ENCODE results near the gene RFNG. TPM values are rescaled to one million over a fixed set of nuclear protein-coding genes. Genes with fewer than 3 reads are reported as not detected.

The RFNG gene
- total and polyA plus RNA-seq, 12 donors = 13.9 to 30.1 (median 20.3) TPM

DNA sequence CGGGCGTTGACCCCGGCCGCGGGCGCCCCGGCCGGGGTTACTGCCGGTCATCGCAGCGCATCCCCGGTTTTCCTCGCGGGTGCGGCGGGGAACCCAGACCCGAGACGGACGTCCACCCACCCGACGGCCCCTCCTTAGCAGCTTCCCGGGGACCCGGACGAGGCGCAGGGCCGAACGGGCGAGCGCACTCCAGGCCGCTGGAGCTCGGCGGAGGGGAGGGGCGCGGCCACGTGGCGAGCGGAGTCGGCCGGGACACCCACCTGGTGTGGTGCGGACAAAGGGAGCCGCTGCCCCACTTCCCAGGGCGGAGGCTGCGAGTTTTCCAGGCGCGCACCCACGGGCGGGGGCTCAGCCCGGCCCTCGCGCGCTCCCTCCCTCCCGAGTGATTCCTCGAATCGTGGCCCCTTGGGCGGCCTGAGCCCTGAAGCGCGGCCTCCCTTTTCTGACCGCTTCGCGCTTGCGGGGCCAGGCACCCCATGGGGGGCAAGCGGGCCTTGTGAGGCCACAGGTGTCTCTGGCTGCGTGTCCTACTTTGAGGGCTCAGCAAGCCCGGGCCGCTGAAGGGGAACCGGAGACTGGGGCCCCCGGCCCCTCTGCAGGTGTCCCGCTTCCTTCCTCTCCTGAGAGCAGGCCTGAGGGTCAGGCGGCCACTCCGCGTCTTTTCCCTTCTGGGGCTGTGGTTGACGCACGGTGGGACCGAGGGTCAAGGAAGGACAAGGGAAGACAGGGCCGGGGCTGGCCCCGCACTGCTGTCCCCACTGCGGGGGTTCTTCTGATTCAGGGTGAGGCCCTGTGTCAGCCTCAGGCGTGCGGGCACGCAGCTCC is 47.5 kb upstream of the RFNG start:
- Histone ChIP-seq H3K27ac (peak overlapping the region; percentile 89 to 100 (median 95)), H3K4me3 (peak overlapping the region; percentile 33 to 93 (median 86)), H3K36me3 (peaks cover 0 to 22% (median 6%) of the 10 kb centered on the region in 9 donors), H3K9me3 (no peaks in the 10 kb centered on the region), H3K27me3 (no peaks in the 10 kb centered on the region), H3K4me1 (peaks cover 13 to 53% (median 37%) of the 10 kb centered on the region in 9 donors)
- WGBS, 2 donors = 22 to 23% methylated on average over 68 to 80 of the region's 80 CpGs
- ATAC-seq (peak in 6 of 8 donors; percentile 1 to 4 (median 2)), DNase-seq (no peak)
- TF ChIP-seq, protein P1, sequence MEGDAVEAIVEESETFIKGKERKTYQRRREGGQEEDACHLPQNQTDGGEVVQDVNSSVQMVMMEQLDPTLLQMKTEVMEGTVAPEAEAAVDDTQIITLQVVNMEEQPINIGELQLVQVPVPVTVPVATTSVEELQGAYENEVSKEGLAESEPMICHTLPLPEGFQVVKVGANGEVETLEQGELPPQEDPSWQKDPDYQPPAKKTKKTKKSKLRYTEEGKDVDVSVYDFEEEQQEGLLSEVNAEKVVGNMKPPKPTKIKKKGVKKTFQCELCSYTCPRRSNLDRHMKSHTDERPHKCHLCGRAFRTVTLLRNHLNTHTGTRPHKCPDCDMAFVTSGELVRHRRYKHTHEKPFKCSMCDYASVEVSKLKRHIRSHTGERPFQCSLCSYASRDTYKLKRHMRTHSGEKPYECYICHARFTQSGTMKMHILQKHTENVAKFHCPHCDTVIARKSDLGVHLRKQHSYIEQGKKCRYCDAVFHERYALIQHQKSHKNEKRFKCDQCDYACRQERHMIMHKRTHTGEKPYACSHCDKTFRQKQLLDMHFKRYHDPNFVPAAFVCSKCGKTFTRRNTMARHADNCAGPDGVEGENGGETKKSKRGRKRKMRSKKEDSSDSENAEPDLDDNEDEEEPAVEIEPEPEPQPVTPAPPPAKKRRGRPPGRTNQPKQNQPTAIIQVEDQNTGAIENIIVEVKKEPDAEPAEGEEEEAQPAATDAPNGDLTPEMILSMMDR (IDR thresholded peaks at IDR 0.05) = no peak
- intact Hi-C loops (cut with DNase I) = loop anchor here in 4 of 10 donors (1.0 to 5.0 kb wide), 3 partner anchors 47 to 62 kb away; partner anchors contain the start of genes DCXR (in 3 of the 4), GPS1 (in 1 of the 4) and RFNG (in 1 of the 4)

DNA sequence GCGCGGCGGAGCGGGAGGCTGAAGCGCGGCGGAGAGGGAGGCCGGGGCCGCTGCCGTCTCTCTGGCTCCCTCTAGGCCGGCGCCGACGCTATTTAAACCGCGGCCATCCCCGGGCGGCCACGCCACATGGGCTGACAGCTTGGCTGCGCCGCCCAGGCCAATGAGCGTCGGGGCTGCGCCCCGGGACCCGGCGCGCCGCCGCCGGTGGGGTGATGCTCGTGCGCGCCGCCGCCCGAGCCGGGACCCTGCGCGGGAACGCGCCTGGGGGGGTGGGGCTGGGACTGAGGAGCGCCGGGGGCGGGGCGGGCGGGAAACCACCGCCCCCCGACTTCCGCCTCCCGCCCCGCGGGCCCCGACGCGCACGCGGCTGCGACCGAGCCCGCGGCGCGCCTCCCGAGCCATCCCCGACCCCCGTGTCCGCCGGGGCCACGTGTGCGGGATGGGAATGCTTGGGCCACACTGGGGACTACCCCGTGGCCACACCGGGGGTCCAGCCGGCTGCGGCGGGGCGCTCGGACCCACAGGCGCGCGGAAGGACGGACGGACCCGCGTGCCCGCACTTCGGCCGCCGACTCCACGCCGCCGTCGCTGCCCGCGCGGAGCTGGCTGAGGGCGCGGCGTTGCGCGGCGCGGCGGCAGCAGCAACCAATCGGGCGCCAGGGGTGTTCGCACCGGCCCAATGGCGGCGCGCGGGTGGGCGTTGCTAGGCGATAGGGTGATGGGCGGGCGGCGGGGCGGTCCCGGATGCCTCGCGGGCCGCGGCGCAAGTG is 46.7 kb upstream of the RFNG start, which contains the start of gene FASN:
TSS of gene FASN (minus strand) at position 68 of the 770 bp plus-strand sequence. CDS start 1,791 bp downstream, outside the sequence.
- peaks cover 13 to 45% (median 30%) of the 10 kb centered on the region in 9 donors for H3K4me1 ChIP-seq
- H3K4me3 ChIP-seq = peak within 1 kb of the TSS; percentile 65 to 93 (median 86)
- H3K27ac ChIP-seq = peak within 1 kb of the TSS; percentile 89 to 100 (median 95)
- H3K36me3 ChIP-seq = peaks cover 0 to 30% (median 14%) of the 10 kb centered on the region in 9 donors
- peak; percentile 83 to 92 (median 87) for ATAC-seq
- intact Hi-C loops (cut with DNase I) = loop anchor here in 4 of 10 donors (1.0 to 5.0 kb wide), 3 partner anchors 46 to 61 kb away; partner anchors contain the start of genes DCXR (in 3 of the 4), GPS1 (in 1 of the 4) and RFNG (in 1 of the 4)
- 0 to 1% methylated on average over 78 to 123 of the region's 124 CpGs for WGBS, 2 donors
- H3K27me3 ChIP-seq = no peaks in the 10 kb centered on the region
- TF ChIP-seq, protein P1 (IDR thresholded peaks at IDR 0.05) = peak in 8 of 9 donors; percentile 29 to 67 (median 51)
- DNase-seq = peak; percentile 94 to 95
- no peaks in the 10 kb centered on the region for H3K9me3 ChIP-seq

DNA sequence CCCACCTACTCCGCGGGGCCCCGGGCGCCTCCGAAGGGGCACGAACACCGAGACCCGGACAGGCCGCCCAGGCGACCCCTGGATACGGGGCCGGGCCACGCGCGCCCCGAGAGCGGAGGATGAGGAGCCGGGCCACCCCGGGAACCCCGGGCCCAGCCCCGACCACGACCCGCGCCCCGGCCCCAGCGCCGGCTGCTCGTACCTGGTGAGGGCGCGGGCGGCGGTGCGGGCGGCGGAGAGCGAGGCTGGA is 46.2 kb upstream of the RFNG start:
- TF ChIP-seq, protein P1 (IDR thresholded peaks at IDR 0.05) = no peak
- Histone ChIP-seq H3K9me3 (no peaks in the 10 kb centered on the region), H3K4me3 (peak overlapping the region; percentile 65 to 93 (median 86)), H3K27me3 (no peaks in the 10 kb centered on the region), H3K27ac (peak overlapping the region; percentile 89 to 100 (median 95)), H3K36me3 (peaks cover 0 to 35% (median 19%) of the 10 kb centered on the region in 9 donors), H3K4me1 (peaks cover 13 to 43% (median 30%) of the 10 kb centered on the region in 9 donors)
- 0% methylated on average over 17 to 36 of the region's 36 CpGs for WGBS, 2 donors
- ATAC-seq (no peak), DNase-seq (no peak)
- intact Hi-C loops (cut with DNase I) = loop anchor here in 4 of 10 donors (1.0 to 5.0 kb wide), 3 partner anchors 46 to 61 kb away; partner anchors contain the start of genes DCXR (in 3 of the 4), GPS1 (in 1 of the 4) and RFNG (in 1 of the 4)
